T-cell (primary cell): ENCODE results near the gene OR2B2. TPM values are rescaled to one million over a fixed set of nuclear protein-coding genes. Genes with fewer than 3 reads are reported as not detected.

Source experiments
- ATAC-seq, 4 experiments: fragments of 200-7000 bp in 3 of 4; fragments of 150-1000 bp in 1 of 4; cut with Tn5 transposase; replicated peaks in 1 of 4; 1 replicate in 3 of 4; 2 replicates in 1 of 4; pipeline ENCODE4 v1.10.0; 2021; ENCODE audit warnings: moderate library complexity in 3 of 4, mild to moderate bottlenecking in 2 of 4, moderate number of reproducible peaks in 1 of 4
- CTCF ChIA-PET, 2 donors: fragments of 300-600 bp; sonication (Branson Sonifier 250); formaldehyde crosslinking; loops; one replicate each; lab custom pipeline; 2022; ENCODE audit warnings: antibody characterized with exemption in 2 of 2; lab: Charles Lee
- POLR2A ChIA-PET, 2 donors: fragments of 300-600 bp; sonication (Branson Sonifier 250); formaldehyde crosslinking; loops; one replicate each; lab custom pipeline; 2022; ENCODE audit warnings: antibody characterized with exemption in 2 of 2; lab: Charles Lee
- DNase-seq, 35 experiments: peaks; one replicate each; pipeline versions ENCODE4 v3.0.0 to v3.0.0-alpha.2; 2013 to 2023
- H3K27ac ChIP-seq: one replicate; pipeline ENCODE4 v1.5.1; 2013; ENCODE audit warnings: low read length
- H3K27me3 ChIP-seq, 2 experiments: replicated peaks in 1 of 2; 1 replicate in 1 of 2; 2 replicates in 1 of 2; pipeline versions ENCODE4 v1.6.1 to v1.7.0; 2013; ENCODE audit warnings: low read length in 1 of 2, mixed read lengths in 1 of 2; ENCODE audit not compliant: control insufficient read depth in 2 of 2, insufficient read depth in 2 of 2; ENCODE audit errors: extremely low read depth in 1 of 2
- H3K36me3 ChIP-seq, 2 donors: 1 replicate in 1 of 2; 2 replicates in 1 of 2; pipeline versions ENCODE4 v1.6.1 to v1.7.0; 2013; ENCODE audit warnings: low read length in 1 of 2; ENCODE audit not compliant: control insufficient read depth in 2 of 2, insufficient read depth in 1 of 2; ENCODE audit errors: extremely low read depth in 1 of 2
- H3K4me1 ChIP-seq, 2 experiments: 1 replicate in 1 of 2; 2 replicates in 1 of 2; pipeline versions ENCODE4 v1.6.1 to v1.7.0; 2013; ENCODE audit warnings: low read length in 2 of 2, mixed read lengths in 1 of 2; ENCODE audit not compliant: insufficient read depth in 2 of 2, control insufficient read depth in 1 of 2; ENCODE audit errors: extremely low read depth in 1 of 2
- H3K4me3 ChIP-seq, 2 donors: 1 replicate in 1 of 2; 2 replicates in 1 of 2; pipeline versions ENCODE4 v1.5.1 to v1.7.0; 2013; ENCODE audit warnings: mild to moderate bottlenecking in 2 of 2, low read length in 1 of 2, moderate library complexity in 1 of 2; ENCODE audit not compliant: control insufficient read depth in 1 of 2; ENCODE audit errors: extremely low read depth in 1 of 2
- H3K9me3 ChIP-seq: 2 replicates; pipeline ENCODE4 v1.7.0; 2013
- H3K27ac Mint-ChIP-seq, 2 donors: one replicate each; pipeline ENCODE4 v1.8.0; 2020 to 2021; ENCODE audit warnings: mild to moderate bottlenecking in 2 of 2, mixed read lengths in 2 of 2
- H3K27me3 Mint-ChIP-seq, 2 donors: one replicate each; pipeline ENCODE4 v1.8.0; 2021 to 2022; ENCODE audit warnings: mixed read lengths in 2 of 2
- H3K36me3 Mint-ChIP-seq: one replicate; pipeline ENCODE4 v1.8.0; 2021; ENCODE audit warnings: mixed read lengths
- H3K4me1 Mint-ChIP-seq, 3 donors: one replicate each; pipeline ENCODE4 v1.8.0; 2020 to 2022; ENCODE audit warnings: mixed read lengths in 3 of 3, mild to moderate bottlenecking in 1 of 3
- H3K4me3 Mint-ChIP-seq, 3 donors: one replicate each; pipeline ENCODE4 v1.8.0; 2020 to 2022; ENCODE audit warnings: mild to moderate bottlenecking in 3 of 3, mixed read lengths in 3 of 3, moderate library complexity in 3 of 3
- H3K9me3 Mint-ChIP-seq, 3 donors: one replicate each; pipeline ENCODE4 v1.8.0; 2020 to 2022; ENCODE audit warnings: mixed read lengths in 3 of 3
- WGBS: methylation state at CpG from one replicate; pipeline ENCODE4 v1.1.5; 2013; ENCODE audit warnings: missing lambda C conversion rate; ENCODE audit not compliant: insufficient coverage; 5-methylcytosine and 5-hydroxymethylcytosine counted together
- total RNA-seq, 35 experiments: library from RNA in 6 of 35; stranded (reverse) in 6 of 35; fragments of 120-200 nt in 1 of 35; gene quantifications; one replicate each; pipeline versions ENCODE4 v1.2.1 to v1.2.4 and lab custom pipeline; 2013 to 2026

The OR2B2 gene
- total RNA-seq, 5 donors from 2014 or later (not counting 1 experiment from before 2014, with no cell fraction given): not detected

GRCh38 chr6:27892649-27893058 is 19.5 kb downstream of the OR2B2 start:
- DNase-seq: no peak

GRCh38 chr6:27891320-27891875 is 20.8 kb downstream of the OR2B2 start:
- WGBS: no CpG with 5 or more reads among the region's 7 CpGs
- Mint-ChIP-seq H3K36me3 (no peaks in the 10 kb centered on the region), H3K27ac (peak overlapping the region; percentile 23 to 74), H3K4me3 (peak overlapping the region in 1 of 3 donors; percentile 68), H3K9me3 (peaks cover 0 to 6% (median 3%) of the 10 kb centered on the region in 3 donors), H3K27me3 (no peaks in the 10 kb centered on the region), H3K4me1 (peaks cover 28 to 36% (median 29%) of the 10 kb centered on the region in 3 donors)
- Histone ChIP-seq H3K27ac (peak overlapping the region; percentile 69), H3K4me1 (peaks cover 19 to 40% of the 10 kb centered on the region in 2 experiments), H3K9me3 (no peaks in the 10 kb centered on the region), H3K36me3 (no peaks in the 10 kb centered on the region), H3K4me3 (peak overlapping the region; percentile 46 to 65), H3K27me3 (no peaks in the 10 kb centered on the region)
- POLR2A ChIA-PET: interaction anchor here (0.6 to 4.0 kb wide), 13 partner anchors 19 to 1692 kb away, joined by 3 to 79 read pairs (median 18); a partner anchor contains a TSS
- CTCF ChIA-PET: interaction anchor here in 1 of 2 donors (1.7 to 2.1 kb wide), 5 partner anchors 19 to 119 kb away, joined by 6 to 28 read pairs (median 8); a partner anchor contains a TSS
- no peak for ATAC-seq
- no peak for DNase-seq

More at GRCh38 chr6:27892649-27893058, 19.5 kb downstream of the OR2B2 start:
- ATAC-seq: peak; percentile 29 to 37 (median 34)
- no peak overlapping the region for H3K27ac Mint-ChIP-seq
- WGBS: under 1% methylated on average over 25 of the region's 26 CpGs
- no peaks in the 10 kb centered on the region for H3K36me3 Mint-ChIP-seq
- no peaks in the 10 kb centered on the region for H3K27me3 Mint-ChIP-seq
- Histone ChIP-seq H3K9me3 (no peaks in the 10 kb centered on the region), H3K27ac (peak overlapping the region; percentile 89), H3K4me1 (peaks cover 19 to 40% of the 10 kb centered on the region in 2 experiments), H3K4me3 (peak overlapping the region; percentile 71 to 76), H3K27me3 (no peaks in the 10 kb centered on the region), H3K36me3 (no peaks in the 10 kb centered on the region)
- H3K4me3 Mint-ChIP-seq: no peak overlapping the region
- H3K9me3 Mint-ChIP-seq: peaks cover 0 to 6% (median 3%) of the 10 kb centered on the region in 3 donors
- ChIA-PET POLR2A (interaction anchor here (0.5 to 6.3 kb wide), 66 partner anchors 9 to 1871 kb away, joined by 3 to 446 read pairs (median 6); a partner anchor contains a TSS), CTCF (interaction anchor here (0.6 to 5.9 kb wide), 24 partner anchors 9 to 1769 kb away, joined by 3 to 134 read pairs (median 6); a partner anchor contains a TSS)
- peaks cover 28 to 36% (median 29%) of the 10 kb centered on the region in 3 donors for H3K4me1 Mint-ChIP-seq

- Mint-ChIP-seq H3K9me3 (peaks cover 0 to 6% (median 3%) of the 10 kb centered on the region in 3 donors), H3K36me3 (no peaks in the 10 kb centered on the region), H3K27ac (peak overlapping the region; percentile 75 to 78), H3K4me1 (peaks cover 28 to 36% (median 29%) of the 10 kb centered on the region in 3 donors), H3K4me3 (peak overlapping the region in 1 of 3 donors; percentile 68), H3K27me3 (no peaks in the 10 kb centered on the region)
- peak; percentile 51 to 90 (median 72) for DNase-seq
- 2% methylated on average over 37 of the region's 50 CpGs for WGBS
- ATAC-seq: peak; percentile 39 to 53 (median 47)
- Histone ChIP-seq H3K36me3 (no peaks in the 10 kb centered on the region), H3K4me1 (peaks cover 19 to 40% of the 10 kb centered on the region in 2 experiments), H3K4me3 (peak overlapping the region; percentile 46 to 65), H3K27me3 (no peaks in the 10 kb centered on the region), H3K27ac (peak overlapping the region; percentile 69), H3K9me3 (no peaks in the 10 kb centered on the region)
- CTCF ChIA-PET: interaction anchor here (0.5 to 2.1 kb wide), 18 partner anchors 10 to 744 kb away, joined by 3 to 28 read pairs (median 4); partner anchors contain the start of gene ZSCAN31 (in 1 of the 2)
- POLR2A ChIA-PET: interaction anchor here (0.6 to 4.0 kb wide), 36 partner anchors 17 to 1869 kb away, joined by 3 to 79 read pairs (median 5); a partner anchor contains a TSS
These were observed 21.5 kb downstream of the OR2B2 start for GRCh38 chr6:27890445-27891319.

GRCh38 chr6:27889628-27890444 is 22.4 kb downstream of the OR2B2 start:
- Histone ChIP-seq H3K4me1 (peaks cover 17 to 40% of the 10 kb centered on the region in 2 experiments), H3K27me3 (no peaks in the 10 kb centered on the region), H3K4me3 (peak overlapping the region; percentile 46 to 65), H3K9me3 (no peaks in the 10 kb centered on the region), H3K27ac (peak overlapping the region; percentile 69), H3K36me3 (no peaks in the 10 kb centered on the region)
- H3K9me3 Mint-ChIP-seq: peaks cover 0 to 6% (median 3%) of the 10 kb centered on the region in 3 donors
- H3K27ac Mint-ChIP-seq: peak overlapping the region; percentile 75 to 78
- no peaks in the 10 kb centered on the region for H3K36me3 Mint-ChIP-seq
- ChIA-PET CTCF (interaction anchor here (0.5 to 2.1 kb wide), 18 partner anchors 10 to 743 kb away, joined by 3 to 28 read pairs (median 4); partner anchors contain the start of gene ZSCAN31 (in 1 of the 2)), POLR2A (interaction anchor here (0.6 to 4.0 kb wide), 28 partner anchors 16 to 1868 kb away, joined by 3 to 79 read pairs (median 6); a partner anchor contains a TSS)
- peak overlapping the region in 1 of 3 donors; percentile 68 for H3K4me3 Mint-ChIP-seq
- ATAC-seq (no peak), DNase-seq (no peak)
- 42% methylated on average over 12 of the region's 19 CpGs for WGBS
- no peaks in the 10 kb centered on the region for H3K27me3 Mint-ChIP-seq
- peaks cover 28 to 36% (median 29%) of the 10 kb centered on the region in 3 donors for H3K4me1 Mint-ChIP-seq

GRCh38 chr6:27889275-27889627 is 22.9 kb downstream of the OR2B2 start:
- H3K4me3 Mint-ChIP-seq: no peak overlapping the region
- peaks cover 17 to 37% of the 10 kb centered on the region in 2 experiments for H3K4me1 ChIP-seq
- CTCF ChIA-PET: interaction anchor here (0.6 to 2.1 kb wide), 5 partner anchors 17 to 131 kb away, joined by 3 to 8 read pairs (median 3); a partner anchor contains a TSS
- H3K4me3 ChIP-seq: no peak overlapping the region
- no peaks in the 10 kb centered on the region for H3K36me3 ChIP-seq
- ATAC-seq (no peak), DNase-seq (no peak)
- peaks cover 0 to 6% (median 3%) of the 10 kb centered on the region in 3 donors for H3K9me3 Mint-ChIP-seq
- no peaks in the 10 kb centered on the region for H3K36me3 Mint-ChIP-seq
- no peaks in the 10 kb centered on the region for H3K27me3 Mint-ChIP-seq
- 62% methylated on average over 3 of the region's 3 CpGs for WGBS
- H3K27me3 ChIP-seq: no peaks in the 10 kb centered on the region
- POLR2A ChIA-PET: interaction anchor here (0.6 to 4.0 kb wide), 7 partner anchors 16 to 75 kb away, joined by 3 to 77 read pairs (median 10); a partner anchor contains a TSS
- no peaks in the 10 kb centered on the region for H3K9me3 ChIP-seq
- H3K27ac ChIP-seq: no peak overlapping the region
- peaks cover 28 to 36% (median 29%) of the 10 kb centered on the region in 3 donors for H3K4me1 Mint-ChIP-seq
- peak overlapping the region; percentile 3 to 21 for H3K27ac Mint-ChIP-seq
